ENCODE measurements around the gene ETV5.
A peak's percentile ranks its signal among the peaks of the same experiment; 100 is the strongest.

ETV5 gene

GRCh38 chr3:186110975-186111974, 2.4 kb upstream of the ETV5 start:
- no peak overlapping the region for H3K4me3 ChIP-seq (ENCODE audit: low read length)
- TF ChIP-seq ZNF274 (IDR thresholded peaks at IDR 0.05; ENCODE audit: low read depth, low read length) = no peak

- TF ChIP-seq ZNF274 (IDR thresholded peaks at IDR 0.05; ENCODE audit: low read depth, low read length) = no peak
- peak overlapping the region; percentile 71; the same call in 1 of the 2 replicates for H3K4me3 ChIP-seq (ENCODE audit: low read length)
Measured at GRCh38 chr3:186109897-186110803, 1.3 kb upstream of the ETV5 start.

- peak overlapping the region; percentile 64 for H3K4me3 ChIP-seq (ENCODE audit: low read length)
- no peak for TF ChIP-seq ZNF274 (IDR thresholded peaks at IDR 0.05; ENCODE audit: low read depth, low read length)
Measured at GRCh38 chr3:186108106-186108940, 566 bp downstream of the ETV5 start.

- peak overlapping the region; percentile 64; the same call in 1 of the 2 replicates for H3K4me3 ChIP-seq (ENCODE audit: low read length)
- no peak for TF ChIP-seq ZNF274 (IDR thresholded peaks at IDR 0.05; ENCODE audit: low read depth, low read length)
Measured at GRCh38 chr3:186107215-186108105, 1.4 kb downstream of the ETV5 start.

- TF ChIP-seq ZNF274 (IDR thresholded peaks at IDR 0.05; ENCODE audit: low read depth, low read length) = no peak
Measured at GRCh38 chr3:186105543-186105942, 3.3 kb downstream of the ETV5 start.

GRCh38 chr3:186102687-186103086, 6.2 kb downstream of the ETV5 start:
- H3K4me3 ChIP-seq (ENCODE audit: low read length) = no peak overlapping the region
- TF ChIP-seq ZNF274 (IDR thresholded peaks at IDR 0.05; ENCODE audit: low read depth, low read length) = no peak

More at GRCh38 chr3:186105543-186105942, 3.3 kb downstream of the ETV5 start:
- no peak overlapping the region for H3K4me3 ChIP-seq (ENCODE audit: low read length)

- H3K4me3 ChIP-seq (ENCODE audit: low read length) = no peak overlapping the region
- no peak for TF ChIP-seq ZNF274 (IDR thresholded peaks at IDR 0.05; ENCODE audit: low read depth, low read length)
Measured at GRCh38 chr3:186100398-186100797, 8.5 kb downstream of the ETV5 start.

GRCh38 chr3:186099178-186099577, 9.7 kb downstream of the ETV5 start:
- H3K4me3 ChIP-seq (ENCODE audit: low read length) = no peak overlapping the region
- TF ChIP-seq ZNF274 (IDR thresholded peaks at IDR 0.05; ENCODE audit: low read depth, low read length) = no peak

- no peak overlapping the region for H3K4me3 ChIP-seq (ENCODE audit: low read length)
- no peak for TF ChIP-seq ZNF274 (IDR thresholded peaks at IDR 0.05; ENCODE audit: low read depth, low read length)
Measured at GRCh38 chr3:186098740-186099139, 10.1 kb downstream of the ETV5 start.

GRCh38 chr3:186097663-186098451, 11.0 kb downstream of the ETV5 start:
- no peak overlapping the region for H3K4me3 ChIP-seq (ENCODE audit: low read length)
- no peak for TF ChIP-seq ZNF274 (IDR thresholded peaks at IDR 0.05; ENCODE audit: low read depth, low read length)

- H3K4me3 ChIP-seq (ENCODE audit: low read length) = no peak overlapping the region
- no peak for TF ChIP-seq ZNF274 (IDR thresholded peaks at IDR 0.05; ENCODE audit: low read depth, low read length)
Measured at GRCh38 chr3:186097317-186097662, 11.6 kb downstream of the ETV5 start.

- no peak for TF ChIP-seq ZNF274 (IDR thresholded peaks at IDR 0.05; ENCODE audit: low read depth, low read length)
- H3K4me3 ChIP-seq (ENCODE audit: low read length) = no peak overlapping the region
Measured at GRCh38 chr3:186096290-186096689, 12.6 kb downstream of the ETV5 start.

Measured in GM08714 (cell line).